Panc1 (cell line): ENCODE results near the gene OR4D2. TPM values are rescaled to one million over a fixed set of nuclear protein-coding genes. Genes with fewer than 3 reads are reported as not detected.

Experiments used
- ATAC-seq: fragments of 200-7000 bp; cut with Tn5 transposase; 2 replicates; pipeline ENCODE4 v1.9.1; 2020; ENCODE audit warnings: mild to moderate bottlenecking, moderate library complexity
- BruUV-seq: library from RNA; stranded (reverse); fragments of 400-500 nt; replicated peaks from 2 replicates; lab custom pipeline; 2021; lab: Mats Ljungman, UMichigan
- CTCF ChIA-PET: fragments of 300-600 bp; sonication (Branson Sonifier 250); formaldehyde crosslinking; loops from one replicate; lab custom pipeline; 2022; ENCODE audit warnings: antibody characterized with exemption; lab: Charles Lee
- POLR2A ChIA-PET: fragments of 300-600 bp; sonication (Branson Sonifier 250); formaldehyde crosslinking; loops from one replicate; lab custom pipeline; 2022; ENCODE audit warnings: antibody characterized with exemption; lab: Charles Lee
- DNase-seq: peaks from one replicate; pipeline ENCODE4 v3.0.0-alpha.2; 2010; ENCODE audit warnings: low read depth, low spot score
- H3K27ac ChIP-seq: 2 replicates; pipeline ENCODE4 v1.5.1; 2011; ENCODE audit warnings: mild to moderate bottlenecking, low read length, inconsistent platforms
- H3K27me3 ChIP-seq: fragments of 200-500 bp; sonication (Bioruptor generic); 2 replicates; pipeline ENCODE4 v1.6.0; 2014; ENCODE audit warnings: low read length, inconsistent platforms; ENCODE audit not compliant: control insufficient read depth, insufficient read depth
- H3K36me3 ChIP-seq: fragments of 200-500 bp; sonication (Bioruptor generic); 2 replicates; pipeline ENCODE4 v1.5.1; 2014; ENCODE audit warnings: inconsistent platforms, mild to moderate bottlenecking, low read length, moderate library complexity; ENCODE audit not compliant: control insufficient read depth, insufficient read depth
- H3K4me1 ChIP-seq: 2 replicates; pipeline ENCODE4 v1.5.1; 2011; ENCODE audit warnings: inconsistent platforms, mild to moderate bottlenecking, low read length, moderate library complexity; ENCODE audit not compliant: control insufficient read depth, insufficient read depth
- H3K4me3 ChIP-seq, 2 experiments: 2 replicates each; pipeline ENCODE4 v1.5.1; 2011 to 2012; ENCODE audit warnings: low read depth in 2 of 2, low read length in 2 of 2, mild to moderate bottlenecking in 2 of 2, inconsistent platforms in 1 of 2, moderate library complexity in 1 of 2
- H3K9me3 ChIP-seq: fragments of 200-500 bp; sonication (Bioruptor generic); 2 replicates; pipeline ENCODE4 v1.5.1; 2014; ENCODE audit warnings: low read depth, mild to moderate bottlenecking, inconsistent platforms, low read length, moderate library complexity; ENCODE audit not compliant: control insufficient read depth, insufficient read depth
- CTCF ChIP-seq: fragments of 450-650 bp; IDR thresholded peaks from 2 replicates; pipeline ENCODE4 v1.5.1; 2017; ENCODE audit warnings: mild to moderate bottlenecking
- POLR2AphosphoS5 ChIP-seq: IDR thresholded peaks from 2 replicates; pipeline ENCODE4 v1.6.1; 2012; ENCODE audit warnings: mild to moderate bottlenecking, low read depth, low read length, moderate library complexity
- REST ChIP-seq, 2 experiments: IDR thresholded peaks; 2 replicates each; pipeline ENCODE4 v1.6.1; 2011 to 2012; ENCODE audit warnings: low read depth in 2 of 2, control low read depth in 1 of 2, low read length in 1 of 2, mild to moderate bottlenecking in 1 of 2, moderate library complexity in 1 of 2; ENCODE audit not compliant: insufficient read depth in 1 of 2
- SIN3A ChIP-seq: IDR thresholded peaks from 2 replicates; pipeline ENCODE4 v1.6.1; 2012; ENCODE audit warnings: low read depth, mild to moderate bottlenecking, low read length, moderate library complexity, borderline replicate concordance; ENCODE audit not compliant: insufficient read depth
- TCF7L2 ChIP-seq: IDR thresholded peaks from 2 replicates; pipeline ENCODE4 v1.6.1; 2011; ENCODE audit warnings: mild to moderate bottlenecking, low read depth, low read length, inconsistent platforms
- in situ Hi-C: cut with HindIII; loops from 2 replicates; pipeline ENCODE4 v1.10.0; 2016; ENCODE audit warnings: low sequenced_read_pairs, low pct_unique_long_range_greater_than_20kb
- intact Hi-C: fragments of 100-400 bp; cut with micrococcal nuclease; formaldehyde crosslinking; loops from one replicate; pipeline ENCODE4 v1.10.0; 2022; ENCODE audit not compliant: unreplicated experiment
- total RNA-seq: library from RNA; stranded (reverse); gene quantifications from one replicate; pipeline ENCODE4 v1.2.1, GENCODE V29; 2021; ENCODE audit not compliant: unreplicated experiment

Gene OR4D2
- total RNA-seq, 1 experiment from 2014 or later: not detected

GRCh38 chr17:58153671-58154070 lies 13.1 kb upstream of the OR4D2 start:
- H3K27me3 ChIP-seq: peaks cover 64% of the 10 kb centered on the region
- in situ Hi-C loops (no loop called here), intact Hi-C loops (no loop called here)
- ATAC-seq: no peak
- TF ChIP-seq POLR2AphosphoS5 (no peak), TCF7L2 (no peak), SIN3A (no peak), CTCF (no peak), REST (IDR thresholded peaks at IDR 0.05; ENCODE audit: insufficient read depth in 1 of 2, low read depth in 2 of 2, low read length in 1 of 2) (no peak)
- BruUV-seq: no TSS peak
- DNase-seq: no peak
- H3K4me1 ChIP-seq: 0 out of 2 replicates have a peak, but pooled peaks cover 2% of the 10 kb centered on the region
- CTCF ChIA-PET: no interaction called here
- no peak overlapping the region for H3K27ac ChIP-seq
- POLR2A ChIA-PET: no interaction called here
- H3K4me3 ChIP-seq: no peak overlapping the region
- no peaks in the 10 kb centered on the region for H3K9me3 ChIP-seq
- no peaks in the 10 kb centered on the region for H3K36me3 ChIP-seq

- in situ Hi-C loops: no loop called here
- ATAC-seq: peak; percentile 91
- Histone ChIP-seq H3K36me3 (no peaks in the 10 kb centered on the region), H3K27me3 (peaks cover 63% of the 10 kb centered on the region), H3K27ac (peak overlapping the region; percentile 23; the same call in 1 of the 2 replicates), H3K9me3 (no peaks in the 10 kb centered on the region), H3K4me1 (0 out of 2 replicates have a peak, but pooled peaks cover 2% of the 10 kb centered on the region), H3K4me3 (peak overlapping the region; percentile 45 to 49)
- CTCF ChIA-PET: no interaction called here
- intact Hi-C loops: no loop called here
- no peak for DNase-seq
- BruUV-seq: no TSS peak
- TF ChIP-seq CTCF (no peak), SIN3A (no peak), POLR2AphosphoS5 (no peak), TCF7L2 (no peak), REST (IDR thresholded peaks at IDR 0.05; ENCODE audit: insufficient read depth in 1 of 2, low read depth in 2 of 2, low read length in 1 of 2) (no peak)
- POLR2A ChIA-PET: no interaction called here
These were observed 9.7 kb upstream of the OR4D2 start for GRCh38 chr17:58156839-58157803.
